H1 (cell line): ENCODE data around the gene SLC26A4. TPM values are rescaled to one million over a fixed set of nuclear protein-coding genes. Genes with fewer than 3 reads are reported as not detected.

Source experiments
- CTCF ChIA-PET: fragments of 300-600 bp; sonication (Branson Sonifier 250); formaldehyde crosslinking; loops from one replicate; lab custom pipeline; 2021; ENCODE audit not compliant: partially characterized antibody; lab: Charles Lee
- POLR2A ChIA-PET: fragments of 300-600 bp; sonication (Branson Sonifier 250); formaldehyde crosslinking; loops from one replicate; lab custom pipeline; 2021; ENCODE audit warnings: inconsistent platforms; ENCODE audit not compliant: partially characterized antibody; lab: Charles Lee
- DNase-seq, 2 experiments: peaks; one replicate each; pipeline versions ENCODE4 v3.0.0 to v3.0.0-alpha.2; 2010 to 2022; ENCODE audit warnings: low spot score in 2 of 2, low read depth in 1 of 2, mixed read lengths in 1 of 2
- FAIRE-seq: peaks from 2 replicates; lab custom pipeline; 2011; peaks lifted over from hg19 to GRCh38; lab: Jason Lieb, UNC
- H2AFZ ChIP-seq: 2 replicates; pipeline ENCODE4 v1.8.1; 2012; ENCODE audit warnings: low read length, inconsistent platforms
- H2AK5ac ChIP-seq: 2 replicates; pipeline ENCODE4 v1.6.1; 2013; ENCODE audit warnings: low read depth, low read length
- H2BK120ac ChIP-seq: replicated peaks from 2 replicates; pipeline ENCODE3; 2013; ENCODE audit warnings: low read depth, low read length, inconsistent platforms
- H2BK12ac ChIP-seq: 2 replicates; pipeline ENCODE4 v1.6.1; 2013; ENCODE audit warnings: low read depth, low read length
- H2BK15ac ChIP-seq: 2 replicates; pipeline ENCODE4 v1.6.1; 2013; ENCODE audit warnings: low read length
- H2BK20ac ChIP-seq: 2 replicates; pipeline ENCODE4 v1.6.1; 2013; ENCODE audit warnings: low read length
- H2BK5ac ChIP-seq: 2 replicates; pipeline ENCODE4 v1.6.1; 2013; ENCODE audit warnings: low read depth, low read length
- H3K14ac ChIP-seq: 2 replicates; pipeline ENCODE4 v1.6.1; 2013; ENCODE audit warnings: inconsistent platforms; ENCODE audit not compliant: insufficient read length
- H3K18ac ChIP-seq: 2 replicates; pipeline ENCODE4 v1.6.1; 2013; ENCODE audit warnings: low read length; ENCODE audit errors: extremely low read depth
- H3K23ac ChIP-seq: 2 replicates; pipeline ENCODE4 v1.6.1; 2013; ENCODE audit warnings: inconsistent platforms; ENCODE audit not compliant: insufficient read length
- H3K23me2 ChIP-seq: 2 replicates; pipeline ENCODE4 v1.6.1; 2013; ENCODE audit warnings: low read depth, low read length
- H3K27ac ChIP-seq: 2 replicates; pipeline ENCODE4 v1.6.1; 2011; ENCODE audit warnings: low read depth, low read length, inconsistent platforms
- H3K27me3 ChIP-seq, 4 experiments: replicated peaks in 1 of 4; 1 replicate in 1 of 4; 2 replicates in 3 of 4; pipeline versions ENCODE4 v1.6.1 to v1.8.1; 2011 to 2013; ENCODE audit warnings: low read length in 3 of 4, mild to moderate bottlenecking in 3 of 4, inconsistent platforms in 2 of 4, mixed read lengths in 2 of 4, moderate library complexity in 1 of 4; ENCODE audit not compliant: control insufficient read depth in 3 of 4, insufficient read depth in 3 of 4; ENCODE audit errors: extremely low read depth in 1 of 4
- H3K36me3 ChIP-seq, 4 experiments: 2 replicates each; pipeline versions ENCODE4 v1.6.1 to v1.8.1; 2011 to 2013; ENCODE audit warnings: mild to moderate bottlenecking in 4 of 4, low read length in 3 of 4, moderate library complexity in 2 of 4, control low read depth in 1 of 4, inconsistent platforms in 1 of 4; ENCODE audit not compliant: insufficient read depth in 4 of 4, control insufficient read depth in 2 of 4
- H3K4ac ChIP-seq: replicated peaks from 2 replicates; pipeline ENCODE3; 2013; ENCODE audit warnings: low read length, low read depth, mixed read lengths, inconsistent platforms; ENCODE audit not compliant: insufficient read length
- H3K4me1 ChIP-seq, 4 experiments: replicated peaks in 1 of 4; 1 replicate in 1 of 4; 2 replicates in 3 of 4; pipeline versions ENCODE4 v1.6.1 to v1.8.1; 2011 to 2013; ENCODE audit warnings: low read length in 3 of 4, inconsistent platforms in 2 of 4, mixed read lengths in 1 of 4; ENCODE audit not compliant: insufficient read depth in 4 of 4, control insufficient read depth in 3 of 4
- H3K4me2 ChIP-seq, 2 experiments: 2 replicates each; pipeline versions ENCODE4 v1.6.1 to v1.8.1; 2011 to 2013; ENCODE audit warnings: low read depth in 2 of 2, low read length in 2 of 2, control low read depth in 1 of 2, inconsistent platforms in 1 of 2, mild to moderate bottlenecking in 1 of 2; ENCODE audit not compliant: insufficient read depth in 1 of 2
- H3K4me3 ChIP-seq, 4 experiments: fragments of 200-600, 300-600 bp in 1 of 4; sonication (generic), shearing (Covaris generic), sonication (Bioruptor Twin) in 1 of 4; 2 replicates each; pipeline versions ENCODE4 v1.5.1 to v1.8.1; 2011 to 2016; ENCODE audit warnings: low read length in 4 of 4, low read depth in 3 of 4, control low read depth in 2 of 4, inconsistent platforms in 2 of 4, mild to moderate bottlenecking in 2 of 4, mixed read lengths in 1 of 4, moderate library complexity in 1 of 4; ENCODE audit not compliant: insufficient read depth in 2 of 4; ENCODE audit errors: extremely low read depth in 1 of 4
- H3K56ac ChIP-seq: replicated peaks from 2 replicates; pipeline ENCODE3; 2013; ENCODE audit warnings: low read depth, mild to moderate bottlenecking, mixed read lengths, low read length, inconsistent platforms; ENCODE audit not compliant: insufficient read length
- H3K79me1 ChIP-seq: 2 replicates; pipeline ENCODE4 v1.6.1; 2013; ENCODE audit warnings: low read depth, low read length, control low read depth
- H3K79me2 ChIP-seq, 2 experiments: 2 replicates each; pipeline versions ENCODE4 v1.6.1 to v1.8.1; 2012 to 2013; ENCODE audit warnings: low read length in 2 of 2, mild to moderate bottlenecking in 2 of 2, inconsistent platforms in 1 of 2; ENCODE audit not compliant: insufficient read depth in 2 of 2, control insufficient read depth in 1 of 2
- H3K9ac ChIP-seq, 4 experiments: replicated peaks in 1 of 4; 1 replicate in 1 of 4; 2 replicates in 3 of 4; pipeline versions ENCODE4 v1.6.1 to v1.8.1; 2011 to 2013; ENCODE audit warnings: low read depth in 3 of 4, low read length in 3 of 4, control low read depth in 2 of 4, mild to moderate bottlenecking in 2 of 4, moderate library complexity in 2 of 4, inconsistent platforms in 1 of 4; ENCODE audit errors: extremely low read depth in 1 of 4
- H3K9me3 ChIP-seq, 2 experiments: 2 replicates each; pipeline versions ENCODE4 v1.6.1 to v1.8.1; 2012 to 2013; ENCODE audit warnings: mild to moderate bottlenecking in 2 of 2, moderate library complexity in 2 of 2, control low read depth in 1 of 2, inconsistent platforms in 1 of 2, low read depth in 1 of 2, low read length in 1 of 2, mixed read lengths in 1 of 2; ENCODE audit not compliant: insufficient read depth in 2 of 2
- H4K20me1 ChIP-seq, 2 experiments: replicated peaks in 1 of 2; 2 replicates each; pipeline versions ENCODE3 to v1.8.1; 2011 to 2013; ENCODE audit warnings: inconsistent platforms in 2 of 2, low read length in 2 of 2, mild to moderate bottlenecking in 1 of 2; ENCODE audit not compliant: insufficient read depth in 2 of 2, control insufficient read depth in 1 of 2
- H4K5ac ChIP-seq: 2 replicates; pipeline ENCODE4 v1.6.1; 2013; ENCODE audit warnings: low read length, low read depth, mixed read lengths, inconsistent platforms; ENCODE audit not compliant: insufficient read length
- H4K8ac ChIP-seq: 2 replicates; pipeline ENCODE4 v1.8.0; 2013; ENCODE audit warnings: mild to moderate bottlenecking, moderate library complexity, low read length, inconsistent platforms; ENCODE audit not compliant: insufficient read depth; ENCODE audit errors: extremely low read depth
- H4K91ac ChIP-seq: replicated peaks from 2 replicates; pipeline ENCODE3; 2013; ENCODE audit warnings: low read length, mixed read lengths, inconsistent platforms; ENCODE audit not compliant: insufficient read length
- WGBS, 2 experiments: shearing (Covaris generic) in 1 of 2; methylation state at CpG; one replicate each; pipeline versions ENCODE4 v1.1.6 to v1.1.7; 2013 to 2015; ENCODE audit warnings: low lambda C conversion rate in 2 of 2, mixed read lengths in 2 of 2, inconsistent platforms in 1 of 2, low coverage in 1 of 2, missing lambda C conversion rate in 1 of 2; ENCODE audit not compliant: insufficient replicate concordance in 2 of 2, insufficient coverage in 1 of 2, insufficient read length in 1 of 2; ENCODE audit errors: extremely low coverage in 1 of 2, missing lambda C conversion rate in 1 of 2; 5-methylcytosine and 5-hydroxymethylcytosine counted together
- polyA plus RNA-seq, 7 experiments: library from polyadenylated mRNA; depleted of rRNA in 3 of 7; stranded (reverse) in 5 of 7; unstranded in 2 of 7; fragments of >200 nt in 5 of 7; fragments of 200-250 nt in 2 of 7; gene quantifications; 1 replicate in 5 of 7; 2 replicates in 1 of 7; 4 replicates in 1 of 7; pipeline versions ENCODE4 v1.2.1 to v1.2.3, GENCODE V29; 2011 to 2013; ENCODE audit warnings: missing spikeins in 2 of 7, mixed read lengths in 2 of 7
- total RNA-seq: library from RNA; stranded (reverse); fragmentation: NEBNext Ultra II Directional; extraction: Animal tissue kit (Norgen Biotek cat#: 25700); gene quantifications from 2 replicates; pipeline ENCODE4 v1.2.1, GENCODE V29; 2021

SLC26A4 gene
- total and polyA plus RNA-seq, 2 of the 8 experiments (the other 6 are each of a cell fraction or from before 2014, with no cell fraction given), result 0.11 to 0.35 TPM

- Histone ChIP-seq H2BK20ac (no peak overlapping the region), H3K27ac (no peak overlapping the region), H2AFZ (no peak overlapping the region), H3K9ac (no peak overlapping the region), H3K4me3 (no peak overlapping the region), H4K91ac (no peak overlapping the region), H3K23ac (no peak overlapping the region), H3K27me3 (no peaks in the 10 kb centered on the region), H3K14ac (no peak overlapping the region), H3K56ac (no peak overlapping the region), H3K9me3 (no peaks in the 10 kb centered on the region), H3K18ac (no peak overlapping the region), H3K4me2 (no peak overlapping the region), H3K4ac (no peak overlapping the region), H2AK5ac (no peak overlapping the region), H2BK120ac (no peak overlapping the region), H3K36me3 (no peaks in the 10 kb centered on the region), H3K79me1 (no peaks in the 10 kb centered on the region), H2BK15ac (no peak overlapping the region), H4K8ac (no peak overlapping the region), H4K20me1 (no peaks in the 10 kb centered on the region), H3K23me2 (no peaks in the 10 kb centered on the region), H3K4me1 (peaks cover 0 to 6% (median 2%) of the 10 kb centered on the region in 4 experiments; a peak in 3 of 7 replicates), H2BK12ac (no peak overlapping the region), H3K79me2 (no peaks in the 10 kb centered on the region), H4K5ac (no peak overlapping the region), H2BK5ac (no peak overlapping the region)
- ChIA-PET CTCF (interaction anchor here (0.6 to 2.9 kb wide), 5 partner anchors 8 to 14 kb away, joined by 3 to 11 read pairs (median 4); no protein-coding TSS in a partner anchor), POLR2A (no interaction called here)
- FAIRE-seq (no peak), DNase-seq (no peak)
- 95% methylated on average over 12 of the region's 12 CpGs; no CpG with 5 or more reads in 1 of the 2 experiments for WGBS, 2 experiments
Measured at GRCh38 chr7:107631588-107632491, 28.8 kb upstream of the SLC26A4 start.
